Measurements from ENCODE around the gene DENND1A.

- TF ChIP-seq POLR2A (IDR thresholded peaks at IDR 0.05) (no peak), CTCF (IDR thresholded peaks at IDR 0.05) (no peak)
Measured at GRCh38 chr9:123514766-123515165, 415.2 kb downstream of the DENND1A start.

Measured in adrenal gland (tissue), 5 donors.